Testis (tissue), 2 donors: Measurements from ENCODE around the gene TPM4.

ENCODE experiments used
- POLR2A ChIP-seq: fragments of 450-650 bp; IDR thresholded peaks from one replicate; pipeline ENCODE4 v1.6.1; 2017; ENCODE audit warnings: antibody characterized with exemption, mild to moderate bottlenecking, moderate library complexity
- TF ChIP-seq, protein P1 (sequence below), 3 experiments: fragments of 450-650 bp in 2 of 3; fragments of 200-600 bp in 1 of 3; sonication (generic) in 1 of 3; IDR thresholded peaks; one replicate each; pipeline ENCODE4 v1.5.1; 2016 to 2019; ENCODE audit warnings: antibody characterized with exemption in 3 of 3, mild to moderate bottlenecking in 2 of 3, moderate library complexity in 1 of 3

DNA sequence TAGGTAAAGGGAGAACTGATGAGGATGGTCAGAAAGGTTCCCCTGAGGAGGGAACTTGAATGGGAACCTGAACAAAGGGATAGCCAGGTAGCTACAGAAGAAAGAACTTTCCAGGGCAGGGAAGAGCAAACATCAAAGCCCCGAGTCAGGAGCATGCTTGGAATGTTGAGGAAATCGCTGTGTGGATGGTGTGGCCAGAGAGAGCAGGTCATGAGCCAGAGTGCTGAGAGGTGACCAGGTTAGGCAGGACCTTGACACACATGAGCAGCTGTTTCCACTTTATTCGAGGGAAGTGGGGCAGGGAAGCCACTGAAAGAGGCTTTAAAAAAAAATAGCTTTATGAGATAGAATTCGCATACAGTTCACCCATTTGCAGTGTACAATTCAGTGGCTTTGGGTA, 39.8 kb downstream of the TPM4 start:
- TF ChIP-seq POLR2A, result no peak
- TF ChIP-seq, protein P1, sequence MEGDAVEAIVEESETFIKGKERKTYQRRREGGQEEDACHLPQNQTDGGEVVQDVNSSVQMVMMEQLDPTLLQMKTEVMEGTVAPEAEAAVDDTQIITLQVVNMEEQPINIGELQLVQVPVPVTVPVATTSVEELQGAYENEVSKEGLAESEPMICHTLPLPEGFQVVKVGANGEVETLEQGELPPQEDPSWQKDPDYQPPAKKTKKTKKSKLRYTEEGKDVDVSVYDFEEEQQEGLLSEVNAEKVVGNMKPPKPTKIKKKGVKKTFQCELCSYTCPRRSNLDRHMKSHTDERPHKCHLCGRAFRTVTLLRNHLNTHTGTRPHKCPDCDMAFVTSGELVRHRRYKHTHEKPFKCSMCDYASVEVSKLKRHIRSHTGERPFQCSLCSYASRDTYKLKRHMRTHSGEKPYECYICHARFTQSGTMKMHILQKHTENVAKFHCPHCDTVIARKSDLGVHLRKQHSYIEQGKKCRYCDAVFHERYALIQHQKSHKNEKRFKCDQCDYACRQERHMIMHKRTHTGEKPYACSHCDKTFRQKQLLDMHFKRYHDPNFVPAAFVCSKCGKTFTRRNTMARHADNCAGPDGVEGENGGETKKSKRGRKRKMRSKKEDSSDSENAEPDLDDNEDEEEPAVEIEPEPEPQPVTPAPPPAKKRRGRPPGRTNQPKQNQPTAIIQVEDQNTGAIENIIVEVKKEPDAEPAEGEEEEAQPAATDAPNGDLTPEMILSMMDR (IDR thresholded peaks at IDR 0.05), result no peak
